Vagina (tissue), 2 donors: ENCODE data around the gene RAB11FIP3. TPM values are rescaled to one million over a fixed set of nuclear protein-coding genes. Genes with fewer than 3 reads are reported as not detected.
A peak's percentile ranks its signal among the peaks of the same experiment; 100 is the strongest.

Experiments
- DNase-seq, 2 donors: peaks; one replicate each; pipeline ENCODE4 v3.0.0-alpha.2; 2017; ENCODE audit errors: extremely low spot score in 2 of 2
- H3K27ac ChIP-seq: fragments of 200-600 bp; sonication (generic); one replicate; pipeline ENCODE4 v1.5.1; 2019
- H3K27me3 ChIP-seq: fragments of 200-600 bp; sonication (generic); one replicate; pipeline ENCODE4 v1.5.1; 2019
- H3K36me3 ChIP-seq, 2 donors: fragments of 200-600 bp; sonication (generic); one replicate each; pipeline ENCODE4 v1.5.1; 2017 to 2019
- H3K4me1 ChIP-seq: fragments of 200-600 bp; sonication (generic); one replicate; pipeline ENCODE4 v1.5.1; 2019
- H3K4me3 ChIP-seq, 2 donors: fragments of 200-600 bp; sonication (generic); 1 replicate in 1 of 2; 2 replicates in 1 of 2; pipeline ENCODE4 v1.5.1; 2016 to 2019
- H3K9me3 ChIP-seq: fragments of 200-600 bp; sonication (generic); one replicate; pipeline ENCODE4 v1.5.1; 2019
- POLR2A ChIP-seq, 2 donors: fragments of 450-650 bp; IDR thresholded peaks; one replicate each; pipeline ENCODE4 v1.6.1; 2017; ENCODE audit warnings: antibody characterized with exemption in 2 of 2, mild to moderate bottlenecking in 2 of 2, moderate library complexity in 2 of 2
- POLR2AphosphoS5 ChIP-seq, 2 donors: sonication (generic); formaldehyde crosslinking; IDR thresholded peaks; one replicate each; pipeline ENCODE4 v1.9.0; 2017; ENCODE audit warnings: antibody characterized with exemption in 2 of 2, mild to moderate bottlenecking in 2 of 2, low read depth in 1 of 2; ENCODE audit not compliant: insufficient read depth in 1 of 2
- intact Hi-C: fragments of 100-400 bp; cut with DNase I; formaldehyde crosslinking; loops from one replicate; pipeline ENCODE4 v1.15.1; 2023
- total RNA-seq: library from RNA; depleted of rRNA; stranded (reverse); fragments of >200 nt; gene quantifications from one replicate; pipeline ENCODE4 v1.2.3, GENCODE V29; 2016
- TF ChIP-seq, protein P1 (sequence below), 3 experiments: fragments of 450-650 bp in 2 of 3; fragments of 200-600 bp in 1 of 3; sonication (generic) in 1 of 3; IDR thresholded peaks; one replicate each; pipeline ENCODE4 v1.5.1; 2017 to 2019; ENCODE audit warnings: antibody characterized with exemption in 3 of 3, mild to moderate bottlenecking in 2 of 3, moderate library complexity in 2 of 3

RAB11FIP3 gene
- total RNA-seq, 1 donor from 2014 or later, result 36.6 TPM

DNA sequence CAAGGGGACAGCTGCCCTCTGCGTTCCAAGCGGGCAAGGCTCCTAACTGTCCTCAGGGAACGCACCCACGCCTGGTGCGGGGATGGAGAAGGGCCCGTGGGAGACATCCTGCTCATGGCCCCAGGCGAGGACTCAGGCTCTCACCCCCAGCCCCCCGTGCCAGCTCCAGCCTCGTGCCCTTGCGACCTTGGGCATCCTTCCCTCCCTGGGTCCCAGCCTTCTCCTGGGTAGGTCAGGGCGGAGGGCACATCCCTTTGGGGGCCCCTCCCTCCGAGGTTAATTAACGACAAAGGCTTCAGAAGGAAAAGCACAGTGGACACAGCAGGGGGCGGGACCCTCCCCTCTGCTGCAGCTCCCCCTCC is 46.6 kb upstream of the RAB11FIP3 start:
- Histone ChIP-seq H3K36me3 (peaks cover 0 to 28% of the 10 kb centered on the region in 2 donors), H3K9me3 (no peaks in the 10 kb centered on the region), H3K27ac (no peak overlapping the region), H3K27me3 (no peaks in the 10 kb centered on the region), H3K4me1 (peaks cover 40% of the 10 kb centered on the region), H3K4me3 (no peak overlapping the region)
- intact Hi-C loops, result no loop called here
- TF ChIP-seq POLR2AphosphoS5 (IDR thresholded peaks at IDR 0.05; ENCODE audit: insufficient read depth in 1 of 2, low read depth in 1 of 2), result no peak
- TF ChIP-seq POLR2A (IDR thresholded peaks at IDR 0.05), result no peak
- TF ChIP-seq, protein P1, sequence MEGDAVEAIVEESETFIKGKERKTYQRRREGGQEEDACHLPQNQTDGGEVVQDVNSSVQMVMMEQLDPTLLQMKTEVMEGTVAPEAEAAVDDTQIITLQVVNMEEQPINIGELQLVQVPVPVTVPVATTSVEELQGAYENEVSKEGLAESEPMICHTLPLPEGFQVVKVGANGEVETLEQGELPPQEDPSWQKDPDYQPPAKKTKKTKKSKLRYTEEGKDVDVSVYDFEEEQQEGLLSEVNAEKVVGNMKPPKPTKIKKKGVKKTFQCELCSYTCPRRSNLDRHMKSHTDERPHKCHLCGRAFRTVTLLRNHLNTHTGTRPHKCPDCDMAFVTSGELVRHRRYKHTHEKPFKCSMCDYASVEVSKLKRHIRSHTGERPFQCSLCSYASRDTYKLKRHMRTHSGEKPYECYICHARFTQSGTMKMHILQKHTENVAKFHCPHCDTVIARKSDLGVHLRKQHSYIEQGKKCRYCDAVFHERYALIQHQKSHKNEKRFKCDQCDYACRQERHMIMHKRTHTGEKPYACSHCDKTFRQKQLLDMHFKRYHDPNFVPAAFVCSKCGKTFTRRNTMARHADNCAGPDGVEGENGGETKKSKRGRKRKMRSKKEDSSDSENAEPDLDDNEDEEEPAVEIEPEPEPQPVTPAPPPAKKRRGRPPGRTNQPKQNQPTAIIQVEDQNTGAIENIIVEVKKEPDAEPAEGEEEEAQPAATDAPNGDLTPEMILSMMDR (IDR thresholded peaks at IDR 0.05), result no peak
- no peak for DNase-seq

DNA sequence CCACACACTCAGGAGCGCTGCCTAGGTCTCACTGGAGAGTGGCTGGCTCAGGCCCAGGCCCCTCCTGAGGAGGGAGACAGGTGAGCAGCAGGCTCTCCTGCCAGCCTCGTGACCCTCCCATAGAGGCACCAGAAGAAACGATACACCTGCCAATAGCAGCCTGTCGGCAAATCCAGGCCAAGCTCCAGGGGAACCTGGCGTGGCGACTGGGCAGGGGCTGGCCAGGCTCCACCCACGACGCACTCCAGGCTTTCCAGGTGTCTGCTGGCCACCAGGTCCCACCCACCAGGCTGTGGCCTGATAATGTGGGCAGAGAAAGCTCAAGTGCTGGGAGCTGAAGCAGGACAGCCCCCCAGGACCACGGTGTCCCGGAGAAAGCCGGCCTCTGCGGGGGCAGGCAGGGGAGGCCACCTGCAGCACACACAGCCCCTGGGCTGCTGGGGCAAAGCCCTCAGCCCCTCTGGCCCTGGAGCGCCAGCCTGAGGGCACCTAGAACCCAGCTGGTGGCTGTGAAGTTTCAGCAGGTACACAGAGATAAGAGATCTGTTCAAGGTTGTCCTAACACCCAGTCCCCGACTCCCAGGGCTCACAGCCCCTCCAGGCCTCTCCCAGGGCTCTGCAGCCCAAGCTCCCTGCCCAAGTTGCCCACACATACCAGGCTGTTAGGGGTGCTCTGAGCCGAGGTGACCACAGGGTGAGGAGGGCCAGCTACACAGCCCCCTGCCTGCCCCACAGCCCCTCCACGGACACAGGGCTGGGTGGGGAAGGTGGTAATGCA is 46.1 kb upstream of the RAB11FIP3 start:
- no peak overlapping the region for H3K27ac ChIP-seq
- TF ChIP-seq POLR2A (IDR thresholded peaks at IDR 0.05) (no peak), POLR2AphosphoS5 (IDR thresholded peaks at IDR 0.05; ENCODE audit: insufficient read depth in 1 of 2, low read depth in 1 of 2) (no peak)
- TF ChIP-seq, protein P1 (IDR thresholded peaks at IDR 0.05), result no peak
- H3K27me3 ChIP-seq, result no peaks in the 10 kb centered on the region
- no peak for DNase-seq
- no peaks in the 10 kb centered on the region for H3K9me3 ChIP-seq
- H3K4me1 ChIP-seq, result peaks cover 44% of the 10 kb centered on the region
- no peak overlapping the region for H3K4me3 ChIP-seq
- intact Hi-C loops, result no loop called here
- H3K36me3 ChIP-seq, result peaks cover 0 to 22% of the 10 kb centered on the region in 2 donors

DNA sequence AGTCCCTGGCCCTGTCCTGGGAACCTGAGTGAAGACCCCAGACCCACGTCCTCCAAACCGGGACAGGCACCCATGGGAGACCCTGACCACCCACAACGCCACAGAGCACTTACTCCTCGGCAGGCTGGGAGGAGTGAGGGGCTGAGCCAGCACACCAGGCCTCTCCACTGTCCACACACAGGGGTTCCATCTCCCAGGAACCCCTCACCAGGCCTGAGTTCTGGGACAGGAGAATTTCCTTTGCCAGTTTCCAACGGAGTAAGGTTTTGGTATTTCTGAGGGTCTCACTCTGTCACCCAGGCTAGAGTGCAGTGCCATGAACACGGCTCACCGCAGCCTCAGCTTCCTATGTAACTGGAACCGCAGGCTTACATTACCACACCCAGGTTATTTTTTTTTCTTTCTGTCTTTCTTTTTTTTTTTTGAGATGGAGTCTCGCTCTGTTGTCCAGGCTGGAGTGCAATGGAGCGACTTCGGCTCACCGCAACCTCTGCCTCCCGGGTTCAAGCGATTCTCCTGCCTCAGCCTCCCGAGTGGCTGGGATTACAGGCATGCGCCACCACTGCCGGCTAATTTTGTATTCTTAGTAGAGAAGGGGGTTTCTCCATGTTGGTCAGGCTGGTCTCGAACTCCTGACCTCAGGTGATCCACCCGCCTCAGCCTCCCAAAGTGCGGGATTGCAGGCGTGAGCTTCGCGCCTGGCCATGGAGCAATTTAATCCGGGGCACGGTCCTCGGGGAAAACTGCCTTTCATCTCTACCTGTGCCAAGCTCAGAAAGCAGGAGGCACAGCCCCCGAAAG is 45.3 kb upstream of the RAB11FIP3 start:
- Histone ChIP-seq H3K27ac (no peak overlapping the region), H3K4me1 (peaks cover 44% of the 10 kb centered on the region), H3K9me3 (no peaks in the 10 kb centered on the region), H3K36me3 (peaks cover 0 to 18% of the 10 kb centered on the region in 2 donors), H3K27me3 (no peaks in the 10 kb centered on the region), H3K4me3 (peak overlapping the region; percentile 84 to 98)
- TF ChIP-seq POLR2AphosphoS5 (IDR thresholded peaks at IDR 0.05; ENCODE audit: insufficient read depth in 1 of 2, low read depth in 1 of 2) (no peak), POLR2A (IDR thresholded peaks at IDR 0.05) (no peak)
- TF ChIP-seq, protein P1 (IDR thresholded peaks at IDR 0.05), result no peak
- intact Hi-C loops, result loop anchor here (10.0 kb wide), 1 partner anchor 265 kb away; the partner anchor contains the start of genes MCRIP2 and WDR90
- DNase-seq, result no peak

DNA sequence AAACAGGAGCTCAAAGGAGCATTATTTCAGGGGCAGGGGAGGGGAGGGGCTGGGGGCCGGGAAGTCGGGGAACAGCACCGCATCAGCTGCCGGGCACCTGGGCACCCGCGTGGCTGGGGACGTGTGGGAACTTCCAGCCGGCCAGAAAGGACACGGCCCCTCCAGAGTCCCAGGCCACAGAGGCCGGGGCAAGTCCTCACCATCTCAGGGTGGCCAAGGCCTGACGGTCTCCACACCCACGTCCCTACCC is 44.8 kb upstream of the RAB11FIP3 start:
- DNase-seq, result no peak
- peaks cover 44% of the 10 kb centered on the region for H3K4me1 ChIP-seq
- H3K9me3 ChIP-seq, result no peaks in the 10 kb centered on the region
- H3K27me3 ChIP-seq, result no peaks in the 10 kb centered on the region
- peak overlapping the region; percentile 84 to 98 for H3K4me3 ChIP-seq
- intact Hi-C loops, result loop anchor here (10.0 kb wide), 1 partner anchor 264 kb away; the partner anchor contains the start of genes MCRIP2 and WDR90
- H3K27ac ChIP-seq, result peak overlapping the region; percentile 64
- TF ChIP-seq POLR2A (IDR thresholded peaks at IDR 0.05) (no peak), POLR2AphosphoS5 (IDR thresholded peaks at IDR 0.05; ENCODE audit: insufficient read depth in 1 of 2, low read depth in 1 of 2) (no peak)
- TF ChIP-seq, protein P1 (IDR thresholded peaks at IDR 0.05), result no peak
- peaks cover 0 to 17% of the 10 kb centered on the region in 2 donors for H3K36me3 ChIP-seq
